DOHH2 (cell line): ENCODE results near the gene CD79A.

Source experiments
- CTCF ChIP-seq: fragments of 200-600 bp; sonication (generic); IDR thresholded peaks from one replicate; pipeline ENCODE4 v1.5.1; 2014; ENCODE audit warnings: antibody characterized with exemption, mild to moderate bottlenecking, low read depth, low read length; ENCODE audit not compliant: poor library complexity, severe bottlenecking
- EZH2phosphoT487 ChIP-seq: fragments of 200-600 bp; sonication (generic); IDR thresholded peaks from 2 replicates; pipeline ENCODE4 v1.6.1; 2017; ENCODE audit warnings: borderline replicate concordance, mild to moderate bottlenecking, antibody characterized with exemption, low read length, moderate library complexity, mixed read lengths

GRCh38 chr19:41880329-41880708 lies 3.2 kb downstream of the CD79A start:
- no peak for TF ChIP-seq CTCF
- TF ChIP-seq EZH2phosphoT487, result no peak
